HEK293 (cell line): ENCODE measurements around the gene RPL14.
A peak's percentile ranks its signal among the peaks of the same experiment; 100 is the strongest.

Experiments
- CTCF ChIA-PET: fragments of 350-600 bp; formaldehyde crosslinking; extraction: SDS; loops from one replicate; lab custom pipeline; 2021; ENCODE audit warnings: antibody characterized with exemption; lab: Yijun Ruan, JAX
- POLR2A ChIA-PET: fragments of 300-600 bp; formaldehyde crosslinking; extraction: SDS; loops from one replicate; lab custom pipeline; 2020; ENCODE audit warnings: antibody characterized with exemption, inconsistent platforms; lab: Yijun Ruan, JAX
- H3K27ac ChIP-seq: fragments of 200-500 bp; sonication (Bioruptor generic); 2 replicates; pipeline ENCODE4 v1.5.1; 2014; ENCODE audit warnings: low read depth, low read length, control low read depth, inconsistent platforms; ENCODE audit errors: extremely low read depth
- H3K36me3 ChIP-seq, 2 experiments: fragments of 200-500 bp in 1 of 2; sonication (Bioruptor generic) in 1 of 2; 1 replicate in 1 of 2; 2 replicates in 1 of 2; pipeline ENCODE4 v1.5.1; 2014 to 2017; ENCODE audit warnings: inconsistent platforms in 2 of 2, low read length in 2 of 2; ENCODE audit not compliant: control insufficient read depth in 2 of 2, insufficient read depth in 1 of 2
- H3K4me1 ChIP-seq: fragments of 200-500 bp; sonication (Bioruptor generic); 2 replicates; pipeline ENCODE4 v1.5.1; 2014; ENCODE audit warnings: mild to moderate bottlenecking, low read length, inconsistent platforms; ENCODE audit not compliant: control insufficient read depth, insufficient read depth
- H3K4me3 ChIP-seq: 2 replicates; pipeline ENCODE4 v1.5.1; 2011; ENCODE audit warnings: low read depth, mild to moderate bottlenecking, control low read depth, low read length, moderate library complexity
- H3K9me3 ChIP-seq: fragments of 200-500 bp; sonication (Bioruptor generic); 2 replicates; pipeline ENCODE4 v1.5.1; 2014; ENCODE audit warnings: low read depth, low read length, inconsistent platforms; ENCODE audit not compliant: control insufficient read depth, insufficient read depth
- EGR2 ChIP-seq: fragments of 450-650 bp; formaldehyde crosslinking; IDR thresholded peaks from 2 replicates; pipeline ENCODE4 v1.5.1; 2016; ENCODE audit warnings: low read depth, missing biosample characterization, missing genetic modification characterization
- ELK4 ChIP-seq: IDR thresholded peaks from 2 replicates; pipeline ENCODE4 v1.6.1; 2011; ENCODE audit warnings: mild to moderate bottlenecking, low read depth, low read length, borderline replicate concordance
- KLF1 ChIP-seq: fragments of 450-650 bp; formaldehyde crosslinking; IDR thresholded peaks from 2 replicates; pipeline ENCODE4 v1.5.1; 2016; ENCODE audit warnings: missing biosample characterization, missing genetic modification characterization
- PRDM4 ChIP-seq: fragments of 450-650 bp; formaldehyde crosslinking; IDR thresholded peaks from 2 replicates; pipeline ENCODE4 v1.5.1; 2017; ENCODE audit warnings: missing biosample characterization, missing genetic modification characterization
- REST ChIP-seq: fragments of 450-650 bp; formaldehyde crosslinking; IDR thresholded peaks from 2 replicates; pipeline ENCODE4 v1.5.1; 2016; ENCODE audit warnings: missing biosample characterization, missing genetic modification characterization
- SCRT2 ChIP-seq: fragments of 450-650 bp; formaldehyde crosslinking; IDR thresholded peaks from 2 replicates; pipeline ENCODE4 v1.5.1; 2016; ENCODE audit warnings: missing biosample characterization, missing genetic modification characterization
- WT1 ChIP-seq: fragments of 450-650 bp; formaldehyde crosslinking; IDR thresholded peaks from 2 replicates; pipeline ENCODE4 v1.5.1; 2016; ENCODE audit warnings: missing biosample characterization, missing genetic modification characterization
- ZBTB11 ChIP-seq: fragments of 450-650 bp; formaldehyde crosslinking; conservative IDR thresholded peaks from 2 replicates; pipeline ENCODE4 v1.5.1; 2016; ENCODE audit warnings: low read depth, missing biosample characterization, missing genetic modification characterization
- ZNF335 ChIP-seq: fragments of 450-650 bp; formaldehyde crosslinking; conservative IDR thresholded peaks from 2 replicates; pipeline ENCODE4 v1.5.1; 2016; ENCODE audit warnings: missing biosample characterization, missing genetic modification characterization
- ZNF501 ChIP-seq: fragments of 450-650 bp; formaldehyde crosslinking; IDR thresholded peaks from 2 replicates; pipeline ENCODE4 v1.5.1; 2016; ENCODE audit warnings: missing biosample characterization, missing genetic modification characterization
- ZNF621 ChIP-seq: fragments of 450-650 bp; formaldehyde crosslinking; IDR thresholded peaks from 2 replicates; pipeline ENCODE4 v1.5.1; 2017; ENCODE audit warnings: missing biosample characterization, missing genetic modification characterization
- ZNF645 ChIP-seq: fragments of 450-650 bp; formaldehyde crosslinking; IDR thresholded peaks from 2 replicates; pipeline ENCODE4; 2016; ENCODE audit warnings: missing biosample characterization, missing genetic modification characterization
- ZNF670 ChIP-seq: fragments of 450-650 bp; formaldehyde crosslinking; IDR thresholded peaks from 2 replicates; pipeline ENCODE4 v1.5.1; 2016; ENCODE audit warnings: missing biosample characterization, missing genetic modification characterization, low read depth
- ZNF776 ChIP-seq: fragments of 450-650 bp; formaldehyde crosslinking; IDR thresholded peaks from 2 replicates; pipeline ENCODE4 v1.5.0; 2017; ENCODE audit warnings: missing biosample characterization, missing genetic modification characterization, borderline replicate concordance
- ZSCAN4 ChIP-seq: fragments of 450-650 bp; formaldehyde crosslinking; IDR thresholded peaks from 2 replicates; pipeline ENCODE4 v1.5.1; 2017; ENCODE audit warnings: missing biosample characterization, missing genetic modification characterization

Gene RPL14

GRCh38 chr3:40437889-40438288, 19.2 kb upstream of the RPL14 start:
- no peaks in the 10 kb centered on the region for H3K9me3 ChIP-seq
- no peak overlapping the region for H3K4me3 ChIP-seq
- POLR2A ChIA-PET = no interaction called here
- TF ChIP-seq ZSCAN4 (tag by site-specific recombination) = no peak
- peak; percentile 79 for TF ChIP-seq REST (tag by site-specific recombination)
- no peak for TF ChIP-seq EGR2 (tag by site-specific recombination)
- no peak for TF ChIP-seq SCRT2 (tag by site-specific recombination)
- CTCF ChIA-PET = no interaction called here
- H3K36me3 ChIP-seq = no peaks in the 10 kb centered on the region
- H3K27ac ChIP-seq = no peak overlapping the region
- H3K4me1 ChIP-seq = no peaks in the 10 kb centered on the region

GRCh38 chr3:40445062-40445461, 12.1 kb upstream of the RPL14 start:
- TF ChIP-seq ZNF501 = no peak
- H3K4me1 ChIP-seq = no peaks in the 10 kb centered on the region
- ChIA-PET CTCF (interaction anchor here (0.6 kb wide), 1 partner anchor 65 kb away, joined by 6 read pairs; no protein-coding TSS in a partner anchor), POLR2A (no interaction called here)
- H3K4me3 ChIP-seq = no peak overlapping the region
- H3K36me3 ChIP-seq = no peaks in the 10 kb centered on the region
- no peaks in the 10 kb centered on the region for H3K9me3 ChIP-seq
- H3K27ac ChIP-seq = no peak overlapping the region

GRCh38 chr3:40445880-40446279, 11.3 kb upstream of the RPL14 start:
- TF ChIP-seq ZNF776 (tag by site-specific recombination) (no peak), ZNF621 (tag by site-specific recombination) (no peak), ZNF335 (0 out of 2 replicates have a peak, but pooled peaks have one; percentile 5), ZNF645 (no peak)
- H3K4me1 ChIP-seq = no peaks in the 10 kb centered on the region
- POLR2A ChIA-PET = no interaction called here
- H3K4me3 ChIP-seq = no peak overlapping the region
- H3K27ac ChIP-seq = no peak overlapping the region
- CTCF ChIA-PET = no interaction called here
- H3K9me3 ChIP-seq = no peaks in the 10 kb centered on the region
- peaks cover 0 to 3% of the 10 kb centered on the region in 2 experiments; a peak in 1 of 3 replicates for H3K36me3 ChIP-seq

- Histone ChIP-seq H3K27ac (no peak overlapping the region), H3K36me3 (peaks cover 0 to 3% of the 10 kb centered on the region in 2 experiments; a peak in 1 of 3 replicates), H3K9me3 (no peaks in the 10 kb centered on the region), H3K4me3 (no peak overlapping the region), H3K4me1 (no peaks in the 10 kb centered on the region)
- ChIA-PET POLR2A (interaction anchor here (0.6 to 0.7 kb wide), 3 partner anchors 11 to 812 kb away, joined by 3 to 5 read pairs (median 3); no protein-coding TSS in a partner anchor), CTCF (no interaction called here)
- TF ChIP-seq ZNF670 (tag by site-specific recombination) (no peak), WT1 (tag by site-specific recombination) (no peak), ZBTB11 (tag by site-specific recombination) (no peak), KLF1 (tag by site-specific recombination) (no peak), ELK4 (no peak), PRDM4 (no peak)
Measured at GRCh38 chr3:40450438-40450837, 6.7 kb upstream of the RPL14 start.
